OCI-LY7 (cell line): ENCODE data around the gene RINL. TPM values are rescaled to one million over a fixed set of nuclear protein-coding genes. Genes with fewer than 3 reads are reported as not detected.

Source experiments
- BruUV-seq: library from RNA; stranded (reverse); fragments of 400-500 nt; replicated peaks from 2 replicates; lab custom pipeline; 2021; lab: Mats Ljungman, UMichigan
- CTCF ChIA-PET: fragments of 300-600 bp; sonication (Branson Sonifier 250); formaldehyde crosslinking; loops from one replicate; lab custom pipeline; 2022; ENCODE audit warnings: antibody characterized with exemption; ENCODE audit not compliant: unreplicated experiment; lab: Charles Lee
- POLR2A ChIA-PET: fragments of 300-600 bp; sonication (Branson Sonifier 250); formaldehyde crosslinking; loops from one replicate; lab custom pipeline; 2022; ENCODE audit warnings: antibody characterized with exemption; lab: Charles Lee
- DNase-seq: peaks from one replicate; pipeline ENCODE4 v3.0.0-alpha.2; 2015; ENCODE audit warnings: low spot score
- H2AFZ ChIP-seq: fragments of 200-600 bp; sonication (generic), shearing (Covaris generic); 2 replicates; pipeline ENCODE4 v1.6.1; 2014; ENCODE audit warnings: mild to moderate bottlenecking, antibody characterized with exemption, low read length, moderate library complexity
- H3K27ac ChIP-seq: fragments of 200-600 bp; sonication (generic); 2 replicates; pipeline ENCODE4 v1.5.1; 2014; ENCODE audit warnings: mixed run types, low read depth, mild to moderate bottlenecking, moderate library complexity, low read length, inconsistent platforms; ENCODE audit not compliant: poor library complexity, severe bottlenecking
- H3K36me3 ChIP-seq: fragments of 200-600 bp; sonication (generic); 2 replicates; pipeline ENCODE4 v1.6.1; 2014; ENCODE audit warnings: mild to moderate bottlenecking, antibody characterized with exemption, low read length, moderate library complexity, mixed read lengths; ENCODE audit not compliant: insufficient read depth
- H3K4me1 ChIP-seq: fragments of 200-600 bp; sonication (generic); 2 replicates; pipeline ENCODE4 v1.5.1; 2014; ENCODE audit warnings: mild to moderate bottlenecking, low read length; ENCODE audit not compliant: insufficient read depth, poor library complexity, severe bottlenecking
- H3K4me2 ChIP-seq: fragments of 200-600 bp; sonication (generic); 2 replicates; pipeline ENCODE4 v1.6.1; 2014; ENCODE audit warnings: mild to moderate bottlenecking, low read length
- H3K4me3 ChIP-seq: fragments of 200-600 bp; sonication (generic); 2 replicates; pipeline ENCODE4 v1.5.1; 2014; ENCODE audit warnings: mild to moderate bottlenecking, low read depth, low read length; ENCODE audit not compliant: poor library complexity, severe bottlenecking
- H3K79me2 ChIP-seq: fragments of 200-600 bp; sonication (generic); 2 replicates; pipeline ENCODE4 v1.6.1; 2016; ENCODE audit warnings: low read depth, mild to moderate bottlenecking, low read length, moderate library complexity, mixed read lengths; ENCODE audit not compliant: insufficient read depth
- H3K9me2 ChIP-seq: fragments of 200-600 bp; sonication (generic); 2 replicates; pipeline ENCODE4 v1.6.1; 2016; ENCODE audit warnings: mild to moderate bottlenecking, low read length, mixed read lengths; ENCODE audit not compliant: insufficient read depth
- H3K9me3 ChIP-seq: fragments of 200-600 bp; sonication (generic); 2 replicates; pipeline ENCODE4 v1.6.1; 2014; ENCODE audit warnings: mild to moderate bottlenecking, mixed run types, low read length, mixed read lengths
- H4K20me1 ChIP-seq: fragments of 200-600 bp; sonication (generic); 2 replicates; pipeline ENCODE4 v1.6.1; 2014; ENCODE audit warnings: mild to moderate bottlenecking, antibody characterized with exemption, low read length, moderate library complexity, mixed read lengths; ENCODE audit not compliant: insufficient read depth
- CTCF ChIP-seq: fragments of 200-600 bp; sonication (generic); conservative IDR thresholded peaks from 2 replicates; pipeline ENCODE4 v1.5.1; 2014; ENCODE audit warnings: mild to moderate bottlenecking, antibody characterized with exemption, low read length, moderate library complexity, mixed read lengths
- EZH2phosphoT487 ChIP-seq: fragments of 200-600 bp; sonication (generic); IDR thresholded peaks from 2 replicates; pipeline ENCODE4 v1.6.1; 2018; ENCODE audit warnings: low read depth, borderline replicate concordance, mild to moderate bottlenecking, mixed run types, antibody characterized with exemption, low read length, moderate library complexity, mixed read lengths
- intact Hi-C: fragments of 100-400 bp; cut with micrococcal nuclease; formaldehyde crosslinking; loops from one replicate; pipeline ENCODE4 v1.10.0; 2022; ENCODE audit not compliant: unreplicated experiment
- total RNA-seq, 2 experiments: library from RNA; depleted of rRNA in 1 of 2; stranded (reverse); fragments of >200 nt in 1 of 2; shearing (Covaris generic) in 1 of 2; gene quantifications; 2 replicates each; pipeline ENCODE4 v1.2.3, GENCODE V29; 2014 to 2022

Gene RINL
- total RNA-seq, 2 experiments from 2014 or later: 26.3 to 42.1 TPM

- H3K9me3 ChIP-seq: no peaks in the 10 kb centered on the region
- DNase-seq: no peak
- TF ChIP-seq EZH2phosphoT487 (no peak), CTCF (no peak)
- H4K20me1 ChIP-seq: no peaks in the 10 kb centered on the region
- H3K4me3 ChIP-seq: no peak overlapping the region
- H3K4me2 ChIP-seq: no peak overlapping the region
- H3K79me2 ChIP-seq: peaks cover 12% of the 10 kb centered on the region; the same call in 1 of the 2 replicates
- no peak overlapping the region for H3K27ac ChIP-seq
- intact Hi-C loops: no loop called here
- H2AFZ ChIP-seq: no peak overlapping the region
- H3K36me3 ChIP-seq: peaks cover 4% of the 10 kb centered on the region; the same call in 1 of the 2 replicates
- no peaks in the 10 kb centered on the region for H3K9me2 ChIP-seq
- POLR2A ChIA-PET: interaction anchor here (0.6 to 1.3 kb wide), 3 partner anchors 9 to 49 kb away, joined by 3 to 4 read pairs (median 4); no protein-coding TSS in a partner anchor
- peaks cover 80% of the 10 kb centered on the region for H3K4me1 ChIP-seq
- BruUV-seq: no TSS peak
- CTCF ChIA-PET: no interaction called here
Measured at GRCh38 chr19:38867171-38867780, 10.8 kb downstream of the RINL start.

- H3K4me1 ChIP-seq: peaks cover 87% of the 10 kb centered on the region
- no TSS peak for BruUV-seq
- no peak for TF ChIP-seq EZH2phosphoT487
- TF ChIP-seq CTCF: no peak
Measured at GRCh38 chr19:38862321-38863059, 15.6 kb downstream of the RINL start.

More at GRCh38 chr19:38862321-38863059, 15.6 kb downstream of the RINL start:
- Histone ChIP-seq H3K36me3 (peaks cover 4% of the 10 kb centered on the region; the same call in 1 of the 2 replicates), H3K9me2 (no peaks in the 10 kb centered on the region), H2AFZ (no peak overlapping the region), H3K4me3 (no peak overlapping the region), H4K20me1 (no peaks in the 10 kb centered on the region), H3K9me3 (no peaks in the 10 kb centered on the region), H3K79me2 (no peaks in the 10 kb centered on the region), H3K4me2 (no peak overlapping the region), H3K27ac (peak overlapping the region; percentile 31)
- intact Hi-C loops: no loop called here
- POLR2A ChIA-PET: interaction anchor here (1.0 to 4.2 kb wide), 4 partner anchors 10 to 35 kb away, joined by 4 to 21 read pairs (median 6); partner anchors contain the start of gene ECH1
- DNase-seq: no peak
- CTCF ChIA-PET: no interaction called here
